Psoas muscle (tissue), 8 donors: ENCODE data around the gene FITM1. TPM values are rescaled to one million over a fixed set of nuclear protein-coding genes. Genes with fewer than 3 reads are reported as not detected.

ENCODE experiments used
- ATAC-seq, 4 donors: fragments of 200-7000 bp; cut with Tn5 transposase; one replicate each; pipeline ENCODE4 v1.9.1; 2020; ENCODE audit warnings: moderate library complexity in 3 of 4, mild to moderate bottlenecking in 2 of 4
- DNase-seq, 2 donors: peaks; one replicate each; pipeline ENCODE4 v3.0.0-alpha.2; 2020
- H3K27ac ChIP-seq: fragments of 200-600 bp; one replicate; pipeline ENCODE4 v1.8.0; 2022
- H3K27me3 ChIP-seq, 3 donors: fragments of 200-600 bp in 1 of 3; one replicate each; pipeline versions ENCODE4 v1.6.1 to v1.8.0; 2013 to 2022; ENCODE audit warnings: low read length in 2 of 3, mild to moderate bottlenecking in 2 of 3, moderate library complexity in 1 of 3; ENCODE audit not compliant: insufficient read depth in 3 of 3
- H3K36me3 ChIP-seq, 2 donors: fragments of 200-600 bp in 1 of 2; one replicate each; pipeline versions ENCODE4 v1.6.1 to v1.8.0; 2013 to 2022; ENCODE audit warnings: low read depth in 1 of 2, mild to moderate bottlenecking in 1 of 2, moderate library complexity in 1 of 2; ENCODE audit not compliant: insufficient read depth in 1 of 2
- H3K4me1 ChIP-seq: fragments of 200-600 bp; one replicate; pipeline ENCODE4 v1.8.0; 2022
- H3K4me3 ChIP-seq: fragments of 200-600 bp; one replicate; pipeline ENCODE4 v1.8.0; 2022; ENCODE audit warnings: mild to moderate bottlenecking
- H3K9me3 ChIP-seq: fragments of 200-600 bp; one replicate; pipeline ENCODE4 v1.8.0; 2022
- WGBS, 3 donors: extraction: QIAGEN DNeasy Blood & Tissue Kit; methylation state at CpG; one replicate each; pipeline versions ENCODE4 v1.1.6 to v1.1.7; 2013; 5-methylcytosine and 5-hydroxymethylcytosine counted together
- intact Hi-C, 2 donors: fragments of 100-400 bp; cut with DNase I; formaldehyde crosslinking; loops; one replicate each; pipeline versions ENCODE4 v1.11.0 to v1.14.2; 2022
- polyA plus RNA-seq, 3 donors: library from polyadenylated mRNA; stranded (reverse); fragments of 200-250 nt; gene quantifications; one replicate each; pipeline ENCODE4 v1.2.3, GENCODE V29; 2013
- total RNA-seq, 4 donors: library from RNA; stranded (reverse); fragmentation: NEBNext Ultra II Directional in 2 of 4; extraction: Animal tissue kit (Norgen Biotek cat#: 25700) in 2 of 4; gene quantifications; one replicate each; pipeline versions ENCODE4 v1.2.1 to v1.2.4, GENCODE V29; 2021 to 2023
- TF ChIP-seq, protein P1 (sequence below): fragments of 200-600 bp; IDR thresholded peaks from one replicate; pipeline ENCODE4 v1.8.0; 2022; ENCODE audit warnings: antibody characterized with exemption
- donor health status: healthy with polysubstance abuse.
- donor health status: DM: no; HTN: no; CAD: no; lungs with moderate emphysema.
- donor health status: Bipolar disorder and iron deficiency.
- donor health status: healthy.
- donor health status: DM: yes; HTN: yes; CAD: no.
- donor health status: DM: no; HTN: no; CAD: no.
- donor health status: DM: no; HTN: no; CAD: no.
- donor health status: DM: yes; HTN: yes; CAD: no.

FITM1 gene
- total and polyA plus RNA-seq, 7 donors = 72.8 to 167 (median 130) TPM

DNA sequence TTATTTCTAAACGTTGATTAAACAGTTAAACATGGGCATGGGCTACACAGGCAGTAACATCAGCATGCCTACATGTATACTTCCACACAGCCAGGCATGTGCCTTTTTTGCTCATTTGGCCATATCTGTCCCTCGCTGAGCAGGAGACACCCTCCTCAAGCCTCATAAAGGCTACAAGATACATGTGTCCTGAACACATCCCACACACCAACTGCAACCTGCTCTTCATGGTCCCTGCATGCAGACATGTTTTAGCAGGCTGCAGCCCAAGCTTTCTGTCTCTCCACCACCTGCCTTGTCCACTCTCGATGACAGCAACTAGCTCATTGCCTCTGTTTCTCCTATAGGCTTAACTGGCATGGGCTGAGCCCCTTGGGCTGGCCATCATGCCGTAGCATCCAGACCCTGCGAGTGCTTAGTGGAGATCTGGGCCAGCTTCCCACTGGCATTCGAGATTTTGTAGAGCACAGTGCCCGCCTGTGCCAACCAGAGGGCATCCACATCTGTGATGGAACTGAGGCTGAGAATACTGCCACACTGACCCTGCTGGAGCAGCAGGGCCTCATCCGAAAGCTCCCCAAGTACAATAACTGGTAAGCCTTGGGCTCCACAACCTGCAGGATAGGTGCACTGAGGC, 33.8 kb upstream of the FITM1 start:
- Histone ChIP-seq H3K4me3 (no peak overlapping the region), H3K27me3 (no peaks in the 10 kb centered on the region), H3K4me1 (peaks cover 6% of the 10 kb centered on the region), H3K27ac (no peak overlapping the region), H3K9me3 (no peaks in the 10 kb centered on the region), H3K36me3 (no peaks in the 10 kb centered on the region)
- DNase-seq (no peak), ATAC-seq (no peak)
- TF ChIP-seq, protein P1, sequence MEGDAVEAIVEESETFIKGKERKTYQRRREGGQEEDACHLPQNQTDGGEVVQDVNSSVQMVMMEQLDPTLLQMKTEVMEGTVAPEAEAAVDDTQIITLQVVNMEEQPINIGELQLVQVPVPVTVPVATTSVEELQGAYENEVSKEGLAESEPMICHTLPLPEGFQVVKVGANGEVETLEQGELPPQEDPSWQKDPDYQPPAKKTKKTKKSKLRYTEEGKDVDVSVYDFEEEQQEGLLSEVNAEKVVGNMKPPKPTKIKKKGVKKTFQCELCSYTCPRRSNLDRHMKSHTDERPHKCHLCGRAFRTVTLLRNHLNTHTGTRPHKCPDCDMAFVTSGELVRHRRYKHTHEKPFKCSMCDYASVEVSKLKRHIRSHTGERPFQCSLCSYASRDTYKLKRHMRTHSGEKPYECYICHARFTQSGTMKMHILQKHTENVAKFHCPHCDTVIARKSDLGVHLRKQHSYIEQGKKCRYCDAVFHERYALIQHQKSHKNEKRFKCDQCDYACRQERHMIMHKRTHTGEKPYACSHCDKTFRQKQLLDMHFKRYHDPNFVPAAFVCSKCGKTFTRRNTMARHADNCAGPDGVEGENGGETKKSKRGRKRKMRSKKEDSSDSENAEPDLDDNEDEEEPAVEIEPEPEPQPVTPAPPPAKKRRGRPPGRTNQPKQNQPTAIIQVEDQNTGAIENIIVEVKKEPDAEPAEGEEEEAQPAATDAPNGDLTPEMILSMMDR = no peak
- WGBS, 3 donors = 82 to 90% (median 89%) methylated on average over 8 of the region's 8 CpGs
- intact Hi-C loops = loop anchor here in 1 of 2 donors (10.0 kb wide), 1 partner anchor 122 kb away; no protein-coding TSS in a partner anchor

DNA sequence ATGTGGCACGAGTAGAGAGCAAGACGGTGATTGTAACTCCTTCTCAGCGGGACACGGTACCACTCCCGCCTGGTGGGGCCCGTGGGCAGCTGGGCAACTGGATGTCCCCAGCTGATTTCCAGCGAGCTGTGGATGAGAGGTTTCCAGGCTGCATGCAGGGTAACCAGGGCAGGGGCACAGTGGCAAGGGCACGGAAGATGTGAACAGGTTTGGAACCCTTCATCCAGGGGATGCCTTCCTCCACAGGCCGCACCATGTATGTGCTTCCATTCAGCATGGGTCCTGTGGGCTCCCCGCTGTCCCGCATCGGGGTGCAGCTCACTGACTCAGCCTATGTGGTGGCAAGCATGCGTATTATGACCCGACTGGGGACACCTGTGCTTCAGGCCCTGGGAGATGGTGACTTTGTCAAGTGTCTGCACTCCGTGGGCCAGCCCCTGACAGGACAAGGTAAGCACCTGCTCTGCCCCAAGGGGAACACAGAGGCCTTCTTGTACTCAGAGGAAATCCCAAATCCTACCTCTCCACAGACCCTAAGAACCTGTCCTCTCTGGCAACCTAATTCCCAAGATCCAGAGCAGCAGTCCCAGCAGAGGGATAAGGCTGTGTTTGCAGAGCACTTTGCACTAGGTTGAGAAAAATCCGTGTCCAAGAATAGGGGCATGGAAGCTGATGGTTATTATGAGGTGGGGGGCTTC, 32.1 kb upstream of the FITM1 start:
- Histone ChIP-seq H3K4me3 (no peak overlapping the region), H3K4me1 (peaks cover 6% of the 10 kb centered on the region)
- intact Hi-C loops = loop anchor here in 1 of 2 donors (10.0 kb wide), 1 partner anchor 124 kb away; no protein-coding TSS in a partner anchor

DNA sequence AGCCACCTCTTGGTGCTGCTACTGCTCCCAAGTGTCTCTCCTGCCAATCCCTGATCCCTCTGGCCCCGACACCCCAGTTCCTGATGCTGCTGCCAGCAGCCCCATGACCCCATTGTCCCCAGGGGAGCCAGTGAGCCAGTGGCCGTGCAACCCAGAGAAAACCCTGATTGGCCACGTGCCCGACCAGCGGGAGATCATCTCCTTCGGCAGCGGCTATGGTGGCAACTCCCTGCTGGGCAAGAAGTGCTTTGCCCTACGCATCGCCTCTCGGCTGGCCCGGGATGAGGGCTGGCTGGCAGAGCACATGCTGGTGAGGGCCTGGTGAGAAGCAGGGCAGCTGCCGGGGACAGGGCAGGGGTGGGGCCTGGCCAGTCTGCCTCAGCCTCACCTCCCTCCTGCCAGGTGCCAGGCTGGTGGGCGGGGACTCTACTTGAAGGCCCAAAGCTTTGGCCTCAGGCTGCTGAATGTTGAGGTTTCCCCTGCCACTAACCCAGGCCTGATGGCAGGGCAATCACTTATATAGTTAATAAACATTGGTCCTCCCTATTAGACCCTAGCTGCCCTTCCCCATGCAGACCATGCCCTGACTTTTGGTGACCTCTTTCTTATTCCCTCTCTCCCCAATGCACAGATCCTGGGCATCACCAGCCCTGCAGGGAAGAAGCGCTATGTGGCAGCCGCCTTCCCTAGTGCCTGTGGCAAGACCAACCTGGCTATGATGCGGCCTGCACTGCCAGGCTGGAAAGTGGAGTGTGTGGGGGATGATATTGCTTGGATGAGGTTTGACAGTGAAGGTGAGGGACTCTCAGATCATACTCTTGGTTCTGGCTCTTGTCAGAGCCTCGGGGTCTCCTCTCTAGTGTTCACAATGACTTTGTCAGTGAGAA, 31.3 kb upstream of the FITM1 start:
- 55 to 72% (median 60%) methylated on average over 17 of the region's 17 CpGs for WGBS, 3 donors
- intact Hi-C loops = loop anchor here in 1 of 2 donors (10.0 kb wide), 1 partner anchor 124 kb away; no protein-coding TSS in a partner anchor
- Histone ChIP-seq H3K27ac (no peak overlapping the region), H3K36me3 (peaks cover 0 to 3% of the 10 kb centered on the region in 2 donors), H3K4me3 (no peak overlapping the region), H3K27me3 (no peaks in the 10 kb centered on the region), H3K4me1 (peaks cover 6% of the 10 kb centered on the region), H3K9me3 (no peaks in the 10 kb centered on the region)
- ATAC-seq = no peak
- TF ChIP-seq, protein P1 = no peak
- DNase-seq = no peak

More for the DNA sequence above, 32.1 kb upstream of the FITM1 start:
- ATAC-seq (no peak), DNase-seq (no peak)
- Histone ChIP-seq H3K27ac (no peak overlapping the region), H3K36me3 (peaks cover 0 to 2% of the 10 kb centered on the region in 2 donors), H3K9me3 (no peaks in the 10 kb centered on the region), H3K27me3 (no peaks in the 10 kb centered on the region)
- 91 to 96% (median 93%) methylated on average over 16 of the region's 16 CpGs for WGBS, 3 donors
- TF ChIP-seq, protein P1 = no peak

DNA sequence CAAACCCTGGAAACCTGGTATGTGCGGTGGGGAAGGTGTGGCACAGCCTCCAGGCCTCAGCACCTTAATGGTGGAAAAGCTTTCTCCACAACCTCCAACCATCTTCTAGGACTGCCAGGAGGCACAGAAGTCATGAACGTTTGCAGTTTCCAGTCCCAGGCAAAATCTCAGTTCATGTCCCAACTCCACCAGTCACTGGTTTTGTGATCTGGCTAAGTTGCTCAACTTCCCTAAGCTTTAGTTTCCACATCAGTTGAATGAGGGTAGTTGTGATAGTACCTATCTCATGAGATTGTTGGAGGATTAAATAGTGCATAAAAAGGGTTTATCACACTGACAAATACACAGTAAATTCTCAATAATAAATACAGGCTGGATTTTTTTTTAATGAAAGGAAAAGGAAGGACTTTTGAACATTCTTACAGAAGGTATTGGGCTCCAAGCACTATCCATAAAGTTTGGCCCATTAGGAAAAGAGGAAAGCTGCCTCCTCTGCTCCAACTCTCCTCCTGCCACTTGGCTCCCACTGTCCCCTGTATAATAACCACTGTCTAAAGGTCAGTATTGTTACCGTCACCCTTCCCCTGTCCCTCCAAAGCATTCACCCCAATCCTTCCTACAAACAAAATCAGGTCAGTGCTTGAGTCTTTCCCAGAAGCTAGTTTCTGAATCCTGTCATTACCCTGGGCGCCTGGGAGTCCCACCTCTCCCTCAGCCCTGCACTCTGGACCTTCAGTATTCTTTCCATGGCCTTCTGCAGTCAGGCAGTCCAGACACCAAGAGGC, 30.1 kb upstream of the FITM1 start:
- H3K36me3 ChIP-seq = peaks cover 0 to 3% of the 10 kb centered on the region in 2 donors
- TF ChIP-seq, protein P1 = no peak

More for the DNA sequence above, 30.1 kb upstream of the FITM1 start:
- intact Hi-C loops = no loop called here
- no peaks in the 10 kb centered on the region for H3K9me3 ChIP-seq
- 82 to 93% (median 87%) methylated on average over 4 of the region's 4 CpGs for WGBS, 3 donors
- H3K27ac ChIP-seq = no peak overlapping the region
- ATAC-seq (no peak), DNase-seq (no peak)
- H3K27me3 ChIP-seq = no peaks in the 10 kb centered on the region
- no peaks in the 10 kb centered on the region for H3K4me1 ChIP-seq
- H3K4me3 ChIP-seq = no peak overlapping the region
